Activated gamma-delta T cell treated with anti-CD3 and anti-CD28 coated beads, Interleukin-2, amount 50 U/mL, for 16 hours (primary cell): ENCODE results near the gene SPINDOC.
"Not testable (repeated sequence)": the region's sequence is repeated elsewhere in the genome, so short reads cannot be mapped to it uniquely, and the experiment has no call there.

Source experiments
- DNase-seq: peaks from one replicate; pipeline ENCODE4 v3.0.0-alpha.2; 2020; ENCODE audit warnings: low read depth

Gene SPINDOC

DNA sequence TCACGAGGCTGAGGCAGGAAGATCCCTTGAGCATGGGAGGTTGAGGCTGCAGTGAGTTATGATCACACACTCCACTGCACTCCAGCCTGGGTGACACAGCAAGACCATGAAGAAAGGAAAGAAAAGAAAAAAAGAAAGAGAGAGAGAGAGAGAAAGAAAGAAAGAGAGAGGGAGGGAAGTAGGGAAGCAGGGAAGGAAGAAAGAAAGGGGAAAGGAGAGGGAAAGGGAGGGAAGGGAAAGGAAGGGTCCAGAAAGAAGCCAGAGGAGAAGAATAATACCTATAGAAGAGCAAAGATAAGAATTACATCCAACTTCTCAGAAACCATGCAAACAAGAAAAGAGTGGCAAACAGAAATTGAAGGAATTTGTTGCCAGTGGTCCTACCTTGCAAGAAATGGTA is 27.4 kb upstream of the SPINDOC start:
- DNase-seq: no peak

DNA sequence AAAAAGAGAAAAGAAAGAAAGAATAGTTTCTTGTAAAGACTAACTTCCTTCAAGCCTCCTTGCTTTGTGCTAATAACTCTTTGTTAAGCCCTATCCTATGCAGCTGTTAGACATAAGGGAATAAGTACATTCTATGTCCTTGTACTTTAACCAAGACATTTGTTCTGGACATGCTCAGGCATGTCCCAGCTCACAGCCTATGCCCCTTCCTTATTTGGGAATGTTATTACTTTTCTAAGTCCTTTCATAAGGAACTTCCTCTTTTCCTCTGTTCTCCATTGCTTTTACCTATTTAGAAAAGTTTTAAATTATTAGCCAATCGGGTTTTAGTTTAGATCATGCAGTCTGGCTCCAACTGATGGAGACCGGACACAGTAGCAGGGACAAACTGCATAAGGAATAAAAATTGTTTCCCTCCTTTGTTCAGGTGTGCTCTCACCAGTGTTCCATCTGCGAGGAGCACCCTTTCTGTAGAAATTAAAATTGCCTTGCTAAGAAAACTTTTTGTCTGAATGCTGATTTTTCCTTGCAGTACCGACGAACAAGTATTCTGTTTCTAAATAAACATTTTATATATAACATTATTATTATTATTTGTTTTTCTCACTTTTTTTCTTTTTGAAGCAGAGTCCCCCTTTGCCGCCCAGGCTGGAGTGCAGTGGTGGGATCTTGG is 21.6 kb upstream of the SPINDOC start:
- DNase-seq: no peak

DNA sequence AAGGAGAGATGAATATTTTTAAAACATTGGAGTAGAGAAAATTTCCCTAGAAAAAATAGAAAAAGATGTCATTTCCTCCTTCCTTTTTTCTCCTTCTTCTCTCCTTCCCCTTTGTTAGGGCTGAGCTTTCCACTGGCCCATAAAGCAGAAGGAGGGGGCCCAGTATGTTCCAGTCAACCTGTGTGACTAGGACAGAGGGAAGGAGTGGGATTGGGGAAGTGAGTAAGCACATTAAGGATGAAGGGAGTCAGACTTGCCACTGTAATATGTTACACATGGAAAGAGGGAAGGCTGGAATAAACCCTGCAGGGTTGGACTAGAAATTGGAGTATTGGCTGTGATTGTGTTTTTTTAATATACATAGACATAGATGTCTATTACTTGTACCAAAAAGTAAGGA is 20.1 kb upstream of the SPINDOC start:
- DNase-seq: no peak

DNA sequence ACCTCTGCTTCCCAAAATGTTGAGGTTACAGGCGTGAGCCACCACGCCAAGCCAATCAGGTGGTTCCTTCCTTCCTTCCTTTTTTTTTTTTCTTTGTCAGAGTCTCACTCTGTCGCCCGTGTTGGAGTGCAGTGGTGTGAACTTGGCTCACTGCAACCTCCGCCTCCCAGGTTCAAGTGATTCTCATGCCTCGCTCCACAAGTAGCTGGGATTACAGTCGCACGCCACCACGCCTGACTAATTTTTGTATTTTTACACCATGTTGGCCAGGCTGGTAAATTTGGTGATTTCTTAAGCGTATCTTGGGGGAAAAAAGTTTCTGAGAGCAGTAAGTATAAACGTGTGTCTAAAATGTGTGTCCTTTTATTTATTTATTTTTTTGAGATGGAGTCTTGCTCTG is 18.2 kb upstream of the SPINDOC start:
- DNase-seq: no peak

DNA sequence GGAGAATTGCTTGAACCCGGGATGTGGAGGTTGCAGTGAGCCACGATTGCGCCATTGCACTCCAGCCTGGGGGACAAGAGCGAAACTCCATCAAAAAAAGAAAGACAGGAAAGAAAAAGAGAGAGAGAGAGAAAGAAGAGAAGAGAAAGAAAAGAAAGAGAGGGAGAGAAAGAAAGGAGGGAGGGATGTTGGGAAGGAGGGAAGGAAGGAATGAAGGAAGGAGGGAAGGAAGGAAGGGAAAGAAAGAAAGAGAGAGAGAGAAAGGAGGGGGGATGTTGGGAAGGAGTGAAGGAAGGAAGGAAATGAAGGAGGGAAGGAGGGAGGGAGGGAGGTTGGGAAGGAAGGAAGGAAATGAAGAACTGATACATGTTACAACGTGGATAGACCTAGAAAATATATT is 12.3 kb upstream of the SPINDOC start:
- DNase-seq: no peak

DNA sequence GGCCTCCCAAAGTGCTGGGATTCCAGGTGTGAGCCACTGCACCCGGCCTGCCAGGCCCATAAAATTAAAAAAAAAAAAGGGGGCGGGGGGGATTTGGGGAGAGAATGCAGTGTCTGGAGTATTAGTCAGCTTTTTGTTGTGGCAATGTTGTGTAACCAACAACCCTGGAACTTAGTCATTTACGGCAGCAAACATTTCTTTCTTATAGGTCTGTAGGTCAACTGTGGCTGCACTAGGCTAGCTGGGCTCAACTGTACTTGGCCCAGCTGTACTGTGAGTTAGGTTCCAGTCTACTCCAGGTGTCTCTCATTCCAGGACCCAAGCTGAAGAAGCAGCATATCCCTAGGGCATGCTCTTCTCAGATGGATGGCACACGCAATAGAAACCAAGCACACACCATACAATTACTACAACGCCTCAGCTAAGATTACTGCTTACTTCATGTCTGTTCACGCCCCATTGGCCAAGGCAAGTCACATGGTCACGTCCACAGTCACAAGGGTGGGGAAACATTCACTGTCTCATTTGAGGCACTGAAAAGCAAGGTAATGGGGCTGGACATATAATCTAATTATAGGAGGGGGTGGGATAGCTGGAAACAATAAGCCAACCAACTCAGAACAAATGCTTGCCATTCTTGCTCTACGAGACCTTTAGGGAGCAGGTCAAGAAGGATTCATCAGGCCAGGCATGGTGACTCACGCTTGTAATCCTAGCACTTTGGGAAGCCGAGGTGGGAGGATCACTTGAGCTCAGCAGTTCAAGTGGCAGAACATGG is 10.4 kb upstream of the SPINDOC start:
- no peak for DNase-seq

DNA sequence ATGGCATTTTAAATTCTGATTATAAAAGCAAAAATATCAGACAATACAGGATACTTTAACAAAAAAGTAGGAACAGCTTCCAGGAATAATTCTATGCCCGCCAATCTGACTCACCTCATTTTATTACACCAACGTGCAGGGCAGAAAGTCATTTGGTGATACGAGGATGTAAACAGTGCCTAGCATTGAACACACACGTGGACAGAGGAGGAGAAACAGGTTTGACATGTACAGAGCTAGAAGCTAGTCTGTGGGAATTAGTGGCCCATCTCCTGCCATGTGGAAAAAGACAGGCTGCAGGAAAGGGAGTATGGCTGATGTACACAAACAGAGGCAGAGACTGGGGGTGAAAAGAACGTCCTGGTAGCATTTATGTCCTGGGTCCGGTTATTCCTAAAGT is 9.0 kb upstream of the SPINDOC start:
- DNase-seq: no peak

DNA sequence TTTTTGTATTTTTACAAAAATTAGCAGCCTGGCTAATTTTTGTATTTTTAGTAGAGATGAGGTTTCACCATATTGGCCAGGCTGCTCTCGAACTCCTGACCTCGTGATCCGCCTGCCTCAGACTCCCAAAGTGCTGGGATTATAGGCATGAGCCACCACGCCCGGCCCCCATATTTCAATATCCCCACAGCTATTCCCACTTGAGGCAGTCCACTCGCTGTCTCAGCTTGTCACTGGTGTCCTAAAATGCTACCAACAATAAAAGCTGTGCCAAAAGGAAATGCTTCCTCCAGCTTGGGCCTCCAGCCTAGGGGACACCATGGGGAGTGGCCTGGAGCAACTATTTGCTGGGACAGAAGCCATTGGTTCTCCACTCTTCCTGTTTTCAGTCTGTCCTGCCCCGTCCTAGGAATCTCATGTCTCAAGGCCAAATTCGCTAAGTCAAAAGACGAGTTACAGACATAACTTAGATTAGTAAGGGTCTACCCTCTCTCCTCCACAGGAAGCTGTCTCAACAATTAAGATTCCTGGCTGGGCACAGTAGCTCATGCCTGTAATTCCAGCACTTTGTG is 7.3 kb upstream of the SPINDOC start:
- DNase-seq: no peak

DNA sequence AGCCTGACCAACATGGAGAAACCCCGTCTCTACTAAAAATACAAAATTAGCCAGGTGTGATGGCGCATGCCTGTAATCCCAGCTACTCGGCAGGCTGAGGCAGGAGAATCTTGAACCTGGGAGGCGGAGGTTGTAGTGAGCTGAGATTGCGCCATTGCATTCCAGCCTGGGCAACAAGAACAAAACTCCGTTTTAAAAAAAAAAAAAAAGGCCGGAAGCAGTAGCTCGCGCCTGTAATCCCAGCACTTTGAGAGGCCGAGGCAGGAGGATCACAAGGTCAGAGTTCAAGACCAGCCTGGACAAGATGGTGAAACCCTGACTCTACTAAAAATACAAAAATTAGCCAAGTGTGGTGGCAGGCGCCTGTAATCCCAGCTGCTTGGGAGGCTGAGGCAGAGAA is 2.9 kb upstream of the SPINDOC start:
- DNase-seq: not testable (repeated sequence)

DNA sequence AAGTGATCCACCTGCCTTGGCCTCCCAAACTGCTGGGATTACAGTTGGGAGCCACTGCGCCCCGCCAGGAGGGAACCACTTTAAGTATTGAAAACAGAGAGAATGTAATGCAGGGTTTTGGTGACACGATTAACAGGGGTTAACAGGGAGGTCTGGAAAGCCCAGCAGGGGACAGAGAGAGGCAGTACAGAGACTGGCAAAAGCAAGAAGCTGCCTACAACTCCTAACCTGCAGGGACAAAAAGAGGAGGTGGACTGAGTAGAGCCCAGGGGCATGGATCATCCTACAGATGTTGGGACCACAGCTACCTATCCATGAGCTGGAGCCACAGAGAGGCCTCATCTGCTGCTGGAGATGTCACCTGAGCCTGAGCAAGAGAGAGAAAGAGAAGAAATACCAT is 1.7 kb upstream of the SPINDOC start:
- DNase-seq: no peak

DNA sequence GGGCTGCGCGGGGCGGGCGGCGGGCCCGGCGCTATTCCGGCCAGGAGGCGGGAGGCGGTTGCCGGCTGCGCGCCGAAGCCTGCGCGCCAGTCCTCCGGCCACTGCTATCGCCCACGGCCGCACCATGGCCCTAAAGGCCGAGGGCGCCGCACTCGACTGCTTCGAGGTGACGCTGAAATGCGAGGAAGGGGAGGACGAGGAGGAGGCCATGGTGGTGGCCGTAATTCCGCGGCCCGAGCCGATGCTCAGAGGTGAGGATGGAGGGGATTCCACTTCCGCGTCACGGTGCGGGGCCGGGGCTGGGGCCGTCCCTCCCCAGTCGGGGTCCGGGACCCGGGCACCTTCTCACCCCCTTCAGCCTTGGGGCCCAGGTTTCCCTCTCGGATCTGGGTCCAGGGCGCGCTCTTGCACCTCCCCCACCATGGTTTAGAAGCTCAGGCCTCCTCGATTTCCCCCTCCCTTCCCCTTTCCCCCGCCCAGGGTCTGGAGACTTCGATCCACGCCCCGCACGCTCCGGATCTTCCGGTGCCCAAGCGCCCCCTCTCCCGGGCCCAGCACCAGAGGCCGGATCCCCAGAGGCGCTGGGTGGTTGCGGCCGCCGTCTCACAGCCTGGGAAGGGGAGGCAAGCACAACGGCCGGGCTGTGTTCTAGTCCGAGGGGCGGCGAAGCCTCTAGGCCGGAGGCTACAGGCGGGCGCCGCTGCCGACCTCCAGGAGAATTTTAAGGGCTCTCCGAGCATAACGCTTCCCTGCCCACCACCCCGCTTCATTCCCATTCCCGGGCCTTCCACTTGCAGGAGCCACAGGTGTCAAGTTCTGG is 517 bp downstream of the SPINDOC start:
- no peak for DNase-seq

DNA sequence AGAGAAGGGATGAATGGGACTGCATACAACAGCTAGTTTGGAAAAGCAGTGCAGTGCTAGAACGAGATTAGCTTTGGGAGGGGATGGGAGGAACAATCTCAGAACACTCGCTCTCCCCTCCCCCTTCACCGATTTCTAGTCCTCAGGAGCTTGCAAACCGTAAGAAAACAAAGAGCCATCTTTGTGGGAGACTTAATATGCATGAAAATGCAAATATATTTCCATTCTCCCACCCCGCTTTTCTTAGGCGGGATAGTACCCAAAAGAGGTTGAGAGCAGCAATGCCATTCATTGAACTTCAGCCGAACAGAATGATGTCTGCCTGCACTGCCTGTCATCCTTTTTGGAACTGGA is 1.1 kb downstream of the SPINDOC start:
- no peak for DNase-seq

DNA sequence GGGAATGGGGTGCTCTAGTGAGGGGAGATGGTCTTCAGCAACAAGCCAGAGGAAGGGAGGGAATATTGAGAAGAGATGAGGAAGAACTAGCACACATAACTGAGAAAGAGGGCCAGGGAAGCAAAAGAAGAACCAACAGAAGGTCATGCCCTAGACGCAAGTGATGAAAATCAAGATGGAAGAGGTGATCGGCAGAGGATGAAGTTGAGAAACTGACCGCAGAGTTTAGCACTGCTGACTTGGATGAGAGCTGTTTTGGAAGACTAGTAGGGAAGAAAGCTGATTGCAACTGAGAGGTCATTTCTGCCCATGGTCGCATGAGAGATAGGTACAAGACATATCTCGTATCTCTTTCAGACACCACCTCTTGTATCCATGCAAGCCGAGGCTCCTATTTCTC is 2.9 kb downstream of the SPINDOC start:
- no peak for DNase-seq

DNA sequence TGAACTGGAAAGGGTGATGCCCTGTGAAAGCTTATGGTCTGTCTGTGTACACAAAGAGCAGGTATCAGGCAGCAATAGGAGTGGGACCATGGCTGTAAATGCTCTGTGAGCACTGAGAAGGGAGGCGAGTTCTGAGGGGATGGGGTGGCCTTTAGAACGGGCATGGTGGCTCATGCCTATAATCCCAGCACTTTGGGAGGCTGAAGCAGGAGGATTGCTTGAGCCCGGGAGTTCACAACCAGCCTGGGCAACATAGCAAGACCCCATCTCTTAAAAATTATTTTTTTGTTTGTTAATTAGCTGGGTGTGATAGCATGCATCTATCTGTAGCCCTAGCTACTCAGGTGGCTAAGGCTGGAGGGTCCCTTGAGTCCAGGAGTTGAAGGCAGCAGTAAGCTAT is 3.5 kb downstream of the SPINDOC start:
- no peak for DNase-seq

DNA sequence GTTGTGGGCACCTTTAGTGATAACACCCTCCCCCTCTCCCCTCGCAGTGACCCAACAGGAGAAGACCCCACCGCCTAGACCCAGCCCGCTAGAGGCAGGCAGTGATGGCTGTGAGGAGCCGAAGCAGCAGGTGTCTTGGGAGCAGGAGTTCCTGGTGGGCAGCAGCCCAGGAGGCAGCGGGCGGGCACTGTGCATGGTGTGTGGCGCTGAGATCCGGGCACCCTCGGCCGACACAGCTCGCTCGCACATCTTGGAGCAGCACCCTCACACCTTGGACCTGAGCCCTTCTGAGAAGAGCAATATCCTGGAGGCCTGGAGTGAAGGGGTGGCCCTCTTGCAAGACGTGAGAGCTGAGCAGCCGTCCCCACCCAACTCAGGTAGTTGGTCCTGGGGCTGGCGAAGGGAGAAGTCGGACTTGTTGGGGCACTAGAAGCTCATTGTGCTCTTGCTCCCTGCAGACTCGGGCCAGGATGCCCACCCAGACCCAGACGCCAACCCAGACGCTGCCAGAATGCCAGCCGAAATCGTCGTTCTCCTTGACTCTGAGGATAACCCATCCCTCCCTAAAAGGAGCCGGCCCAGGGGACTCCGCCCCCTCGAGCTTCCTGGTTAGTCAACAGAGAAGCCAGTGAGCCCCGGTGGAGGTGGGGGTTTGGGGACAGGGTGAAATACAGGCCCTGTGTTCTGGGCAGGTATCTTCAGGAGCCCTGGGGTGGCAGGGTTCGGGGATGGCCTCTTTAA is 4.7 kb downstream of the SPINDOC start:
- DNase-seq: no peak

DNA sequence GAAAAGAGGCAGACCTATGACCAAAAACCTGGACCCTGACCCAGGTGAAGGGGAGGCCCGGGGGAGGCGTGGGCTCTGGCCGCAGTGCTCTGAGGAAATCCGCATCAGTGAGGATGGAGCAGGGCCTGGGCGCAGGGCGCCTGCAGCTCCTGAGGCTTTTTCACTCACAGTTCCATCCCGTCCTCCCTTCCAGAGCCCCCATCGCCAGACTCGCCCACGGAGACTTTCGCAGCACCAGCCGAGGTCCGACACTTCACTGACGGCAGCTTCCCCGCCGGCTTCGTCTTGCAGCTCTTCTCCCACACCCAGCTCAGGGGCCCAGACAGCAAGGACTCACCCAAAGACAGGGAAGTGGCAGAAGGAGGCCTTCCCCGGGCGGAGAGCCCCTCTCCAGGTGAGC is 5.4 kb downstream of the SPINDOC start:
- DNase-seq: no peak

DNA sequence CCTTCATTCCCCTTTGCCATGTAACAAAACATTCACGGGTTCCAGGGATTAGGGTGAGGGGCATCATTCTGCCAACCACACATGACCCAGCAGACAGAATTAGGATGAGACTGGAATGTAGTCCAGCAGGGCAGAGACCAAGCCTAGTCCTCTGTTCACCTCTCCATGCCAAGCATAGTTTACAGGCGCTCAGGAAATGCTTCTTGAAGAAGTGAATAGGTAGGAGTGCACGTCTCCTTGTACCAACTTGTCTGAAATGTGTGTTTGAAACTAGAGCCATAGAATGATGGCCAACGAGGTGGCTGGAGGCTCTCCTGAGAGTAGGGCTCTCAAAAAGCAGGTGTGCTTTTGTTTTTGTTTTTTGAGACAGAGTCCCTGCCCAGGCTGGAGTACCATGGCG is 8.2 kb downstream of the SPINDOC start:
- DNase-seq: no peak

DNA sequence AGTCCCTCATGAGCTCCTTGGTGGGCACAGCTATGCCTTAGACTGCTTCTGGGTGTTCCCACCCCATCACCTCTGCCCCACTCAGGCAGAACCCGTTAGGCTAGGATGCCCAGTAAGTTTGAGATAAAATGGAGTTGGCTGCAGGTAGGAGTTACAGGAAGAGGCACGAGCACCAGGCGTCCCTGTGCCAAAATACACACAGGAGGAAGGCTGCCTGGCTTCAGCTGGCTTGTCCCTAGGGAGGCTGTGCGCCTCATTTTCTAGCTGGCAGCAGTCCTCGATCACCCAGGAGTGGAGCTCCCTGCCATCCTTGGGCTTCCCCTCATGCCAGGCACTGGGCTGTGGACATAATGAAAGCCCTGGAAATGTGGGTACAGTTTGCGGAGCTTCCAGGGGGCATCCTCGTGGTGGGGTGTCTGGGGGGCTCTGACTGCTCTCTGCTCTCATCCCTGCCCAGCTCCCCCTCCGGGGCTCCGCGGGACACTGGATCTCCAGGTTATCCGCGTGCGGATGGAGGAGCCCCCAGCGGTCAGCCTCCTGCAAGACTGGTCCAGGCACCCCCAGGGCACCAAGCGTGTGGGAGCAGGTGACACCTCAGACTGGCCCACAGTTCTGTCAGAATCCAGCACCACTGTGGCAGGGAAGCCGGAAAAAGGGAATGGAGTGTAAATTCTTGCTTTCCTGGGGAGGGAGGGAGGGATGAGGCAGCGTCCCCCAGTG is 13.4 kb downstream of the SPINDOC start:
- DNase-seq: no peak

DNA sequence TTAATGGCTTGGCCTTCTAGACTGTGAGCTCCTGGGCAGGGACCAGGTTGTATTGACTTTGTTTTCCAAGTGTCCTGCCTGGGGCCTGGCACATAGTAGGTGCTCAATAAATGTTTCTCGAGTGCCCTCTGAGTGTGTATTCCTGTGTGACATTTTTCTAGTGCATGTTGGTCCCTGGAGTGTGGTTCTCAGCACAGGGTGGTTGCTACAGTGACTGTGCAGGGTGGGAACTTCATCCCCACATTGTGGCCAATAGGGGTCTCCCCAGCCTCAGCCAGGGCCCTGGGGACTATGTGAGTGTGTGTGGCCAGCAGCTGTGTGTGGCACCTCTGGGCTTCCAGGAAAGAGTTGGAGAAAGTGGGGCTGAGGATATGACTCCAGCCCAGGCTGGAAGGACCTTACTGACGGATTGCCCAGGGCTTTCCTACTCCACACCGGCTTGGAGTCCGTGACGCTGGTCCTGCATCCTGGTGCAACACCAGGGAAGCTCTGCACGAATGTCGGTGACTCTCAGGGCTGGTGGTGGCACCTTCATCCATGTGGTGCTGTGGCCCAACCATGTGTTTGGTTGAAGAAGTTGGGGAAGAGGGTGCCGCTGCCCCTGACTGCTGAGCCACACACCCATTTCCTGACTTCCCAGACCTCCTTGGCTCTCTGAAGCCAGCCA is 16.7 kb downstream of the SPINDOC start:
- no peak for DNase-seq

DNA sequence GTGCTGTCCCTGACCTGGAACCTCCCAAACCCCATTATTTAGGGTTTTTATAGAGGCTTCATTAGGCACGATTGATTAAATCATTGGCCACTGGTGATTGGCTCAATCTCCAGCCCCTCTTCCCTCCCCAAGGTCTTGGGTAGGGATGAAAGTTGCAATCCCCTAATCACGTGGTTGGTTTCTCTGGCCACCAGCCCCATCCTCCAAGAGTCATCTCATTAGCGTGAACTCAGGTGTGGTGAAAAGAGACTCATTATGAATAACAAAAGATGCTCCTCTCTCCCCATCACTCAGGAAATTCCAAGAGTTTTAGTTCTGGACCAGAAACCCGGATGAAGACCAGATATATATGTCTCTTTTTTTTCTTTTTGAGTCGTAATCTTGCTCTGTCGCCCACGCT is 18.1 kb downstream of the SPINDOC start:
- DNase-seq: no peak

DNA sequence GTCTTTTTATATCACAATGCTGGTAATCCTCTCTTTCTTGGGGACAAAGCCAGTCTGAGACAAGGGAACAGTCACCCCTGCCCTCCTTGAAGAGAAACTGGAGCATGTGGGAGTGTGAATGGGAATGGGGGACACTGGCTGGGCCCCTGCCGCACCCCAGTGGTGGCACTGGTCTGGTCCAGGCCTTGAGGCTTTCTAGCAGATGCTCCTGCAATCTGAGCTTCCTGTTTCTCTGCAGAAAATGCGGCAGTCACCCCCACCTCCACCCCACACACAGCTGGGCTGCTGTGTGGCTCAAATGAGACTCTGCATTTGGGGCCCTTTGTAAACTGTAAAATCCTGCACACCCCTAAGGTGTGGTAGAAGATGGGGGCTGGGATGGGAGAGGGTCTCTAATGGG is 19.1 kb downstream of the SPINDOC start:
- no peak for DNase-seq
